NCI-H187 treated with DMSO at 0.1 percent for 48 hours (cell line): ENCODE results near the gene CHD5.

ENCODE experiments used
- DNase-seq: peaks from one replicate; lab custom pipeline; 2025; lab: John Stamatoyannopoulos, UW

Gene CHD5

GRCh38 chr1:6098303-6099215, 81.6 kb downstream of the CHD5 start:
- DNase-seq = no peak

- no peak for DNase-seq
Observed at GRCh38 chr1:6097824-6098223, 82.3 kb downstream of the CHD5 start.

GRCh38 chr1:6097117-6097595, 83.0 kb downstream of the CHD5 start:
- no peak for DNase-seq

GRCh38 chr1:6096243-6097116, 83.6 kb downstream of the CHD5 start:
- DNase-seq = no peak

- no peak for DNase-seq
Observed at GRCh38 chr1:6095511-6096242, 84.4 kb downstream of the CHD5 start.

GRCh38 chr1:6094801-6095505, 85.2 kb downstream of the CHD5 start:
- DNase-seq = no peak

- DNase-seq = no peak
Observed at GRCh38 chr1:6094246-6094645, 85.9 kb downstream of the CHD5 start.

GRCh38 chr1:6093611-6094010, 86.5 kb downstream of the CHD5 start:
- no peak for DNase-seq

- no peak for DNase-seq
Observed at GRCh38 chr1:6093071-6093470, 87.0 kb downstream of the CHD5 start.

- DNase-seq = no peak
Observed at GRCh38 chr1:6092211-6092610, 87.9 kb downstream of the CHD5 start.

GRCh38 chr1:6091823-6092109, 88.4 kb downstream of the CHD5 start:
- no peak for DNase-seq

GRCh38 chr1:6090996-6091822, 88.9 kb downstream of the CHD5 start:
- no peak for DNase-seq

GRCh38 chr1:6090288-6090687, 89.8 kb downstream of the CHD5 start:
- DNase-seq = no peak

- no peak for DNase-seq
Observed at GRCh38 chr1:6088956-6089355, 91.2 kb downstream of the CHD5 start.

- DNase-seq = no peak
Observed at GRCh38 chr1:6087958-6088357, 92.2 kb downstream of the CHD5 start.

GRCh38 chr1:6087377-6087772, 92.7 kb downstream of the CHD5 start:
- DNase-seq = no peak

GRCh38 chr1:6086762-6087376, 93.3 kb downstream of the CHD5 start:
- no peak for DNase-seq

- no peak for DNase-seq
Observed at GRCh38 chr1:6086358-6086757, 93.8 kb downstream of the CHD5 start.

- DNase-seq = no peak
Observed at GRCh38 chr1:6085666-6086065, 94.5 kb downstream of the CHD5 start.

GRCh38 chr1:6084781-6085495, 95.2 kb downstream of the CHD5 start:
- no peak for DNase-seq
